ENCODE measurements around the gene VPS41.

VPS41 gene

DNA sequence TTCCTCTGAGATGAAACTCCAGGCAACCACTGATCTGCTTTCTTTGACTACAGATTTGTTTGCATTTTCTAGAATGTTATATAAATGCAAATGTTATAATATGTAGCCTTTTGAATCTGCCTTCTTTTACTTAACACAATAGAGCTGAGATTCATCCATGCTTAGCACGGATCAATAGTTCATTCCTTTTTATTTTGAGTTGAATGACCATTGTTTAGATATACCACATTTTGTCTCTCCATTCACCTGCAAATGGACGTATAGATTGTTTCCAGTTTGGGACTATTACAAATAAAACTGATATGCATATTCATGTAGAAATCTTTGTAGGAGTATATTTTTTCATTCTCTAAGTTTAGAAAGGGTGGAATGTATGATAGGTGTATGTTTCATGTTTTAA, 57.7 kb downstream of the VPS41 start:
- no peak for DNase-seq

DNA sequence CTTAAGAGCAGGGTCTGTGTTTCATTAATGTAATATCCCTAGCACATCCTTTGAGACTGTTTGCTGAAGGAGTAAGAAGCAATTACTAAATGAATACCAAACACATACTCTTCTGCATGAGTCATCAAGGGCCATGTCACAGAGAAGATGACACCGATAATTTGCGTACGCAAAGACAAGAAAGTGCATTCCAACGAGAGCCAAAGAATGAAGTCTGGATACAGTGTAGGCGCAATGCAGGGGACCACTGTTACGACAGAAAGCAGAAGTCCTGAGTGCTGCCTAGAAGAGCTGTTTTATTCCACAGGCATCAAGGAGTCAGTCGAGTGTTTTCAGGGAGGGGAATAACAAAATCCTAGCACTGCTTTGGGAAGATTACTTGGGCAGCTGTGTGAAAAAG, 62.7 kb downstream of the VPS41 start:
- no peak for DNase-seq

DNA sequence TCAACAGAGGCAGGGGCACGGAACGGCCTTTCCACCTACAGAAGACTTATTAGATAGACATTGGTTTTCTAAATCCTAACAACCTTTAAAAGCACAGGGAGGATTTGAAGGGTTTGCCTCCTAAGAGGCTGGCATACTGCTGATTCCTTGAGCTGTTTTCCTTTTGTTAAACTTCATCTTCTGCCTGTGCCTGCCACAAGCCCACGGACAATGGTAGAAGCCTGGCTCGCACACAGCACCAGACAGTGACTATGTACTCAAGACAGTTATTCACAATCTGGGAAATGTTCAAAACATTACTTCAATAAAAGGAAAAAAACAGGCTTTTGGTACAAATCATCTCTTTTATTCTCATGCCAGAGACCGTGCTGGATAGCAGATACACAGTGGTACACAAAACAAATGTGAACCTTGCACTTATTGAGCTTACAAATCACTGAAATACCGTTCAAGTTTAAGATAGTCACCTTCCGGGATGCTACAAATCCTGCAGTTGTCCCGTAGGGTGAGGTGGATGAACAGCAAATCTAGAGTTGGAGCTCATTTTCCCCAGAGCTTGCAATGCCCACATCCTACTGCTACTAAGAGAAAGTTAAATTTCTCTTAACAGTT, 63.9 kb downstream of the VPS41 start:
- no peak for DNase-seq

DNA sequence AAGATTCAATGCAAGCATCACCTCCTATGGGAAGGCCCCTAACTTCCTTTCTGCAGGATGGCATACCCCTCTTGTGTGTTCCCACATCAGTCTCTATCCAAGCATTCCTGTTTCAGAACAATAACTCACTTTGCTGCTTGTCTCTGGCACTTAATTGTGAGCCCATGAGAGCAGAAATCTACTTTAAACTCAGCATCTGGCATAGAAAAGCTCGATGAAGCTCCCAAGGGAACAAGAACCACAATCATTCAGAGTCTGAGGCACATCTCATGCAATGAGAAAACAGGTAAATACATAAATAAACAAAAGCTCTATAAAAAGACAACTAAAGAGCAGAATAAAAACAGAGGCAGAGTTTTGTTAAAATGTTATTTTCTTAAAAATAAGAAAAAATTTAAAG, 66.2 kb downstream of the VPS41 start:
- no peak for DNase-seq

DNA sequence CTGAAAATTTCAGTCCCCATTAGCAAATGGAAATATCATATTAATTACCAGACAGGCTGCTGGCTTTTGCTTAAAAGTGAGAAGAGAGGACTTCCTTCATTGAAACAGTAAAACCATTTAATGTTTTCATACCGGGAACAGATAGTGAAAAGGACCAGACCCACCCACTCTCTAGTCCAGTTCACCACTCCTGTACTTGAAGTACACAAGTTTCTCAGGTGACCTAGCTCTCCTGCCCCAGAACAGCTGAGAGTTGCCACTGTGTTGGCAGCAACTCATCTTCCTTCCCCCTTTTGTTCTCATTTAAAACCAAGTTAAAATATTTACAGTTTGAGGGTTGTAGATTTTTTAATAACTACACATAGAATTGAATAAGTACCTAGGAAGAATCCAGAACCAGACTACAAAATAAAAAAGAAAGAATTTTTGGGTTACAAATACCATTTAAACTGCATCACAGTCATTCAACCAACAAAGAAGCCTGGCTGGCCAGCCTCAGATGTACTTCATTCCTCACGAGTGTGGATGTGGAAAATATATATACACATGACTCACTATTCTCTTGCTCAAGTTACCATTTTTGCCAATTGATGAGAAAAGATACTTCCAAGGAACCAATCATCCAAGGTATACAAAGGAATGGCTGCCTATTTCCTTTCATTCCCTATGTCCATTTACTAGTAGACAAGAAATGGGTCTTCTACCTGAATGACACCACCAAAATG, 68.1 kb downstream of the VPS41 start:
- no peak for DNase-seq

DNA sequence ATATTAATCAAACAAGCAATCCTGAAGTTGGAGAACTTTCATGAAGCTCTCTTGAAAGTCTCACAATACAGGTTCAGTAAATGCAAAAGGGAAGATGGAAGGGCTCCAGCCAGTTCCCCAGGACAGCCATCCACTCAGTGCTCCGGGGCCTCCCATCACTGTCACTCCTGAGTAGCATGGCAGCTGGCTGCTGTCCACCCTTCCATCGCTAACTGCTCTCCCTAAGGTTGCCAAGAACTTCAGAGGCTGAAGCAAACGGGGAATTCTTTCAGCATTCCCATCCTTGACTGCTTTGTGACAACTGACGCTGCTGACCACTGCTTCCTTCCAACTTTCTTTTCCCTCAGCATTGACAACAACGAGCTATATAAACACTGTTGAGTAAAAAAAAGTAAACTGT, 69.1 kb downstream of the VPS41 start:
- DNase-seq = no peak

DNA sequence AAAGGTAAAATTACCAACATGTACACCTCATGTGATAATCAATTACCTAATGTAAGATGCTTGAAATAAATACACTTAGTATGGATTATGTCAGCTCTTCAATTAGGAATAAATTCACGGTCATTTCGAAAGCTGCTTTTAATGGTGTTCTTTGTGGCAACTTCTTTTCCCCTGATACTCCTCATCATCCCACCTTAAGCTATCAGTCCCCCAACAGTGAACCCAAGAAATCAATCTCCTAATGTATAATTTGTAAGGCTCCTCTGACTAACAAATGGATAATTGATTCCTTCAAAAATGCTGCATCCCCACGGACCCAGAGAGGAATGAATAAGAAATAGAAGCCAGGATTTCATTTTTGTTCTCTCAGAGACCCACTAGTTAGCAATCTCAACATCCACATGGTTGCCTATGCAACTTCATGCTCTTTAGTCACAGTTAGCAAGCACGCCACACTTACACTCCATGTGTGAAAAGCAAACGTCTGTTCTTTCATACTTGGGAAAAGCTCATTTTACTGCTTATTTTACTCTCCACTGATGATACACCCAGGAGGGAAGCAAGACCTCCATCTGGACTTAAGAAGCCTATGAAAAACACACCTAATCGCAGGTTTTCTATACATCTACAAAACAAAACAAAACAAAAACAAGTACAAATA, 70.1 kb downstream of the VPS41 start:
- DNase-seq = no peak

DNA sequence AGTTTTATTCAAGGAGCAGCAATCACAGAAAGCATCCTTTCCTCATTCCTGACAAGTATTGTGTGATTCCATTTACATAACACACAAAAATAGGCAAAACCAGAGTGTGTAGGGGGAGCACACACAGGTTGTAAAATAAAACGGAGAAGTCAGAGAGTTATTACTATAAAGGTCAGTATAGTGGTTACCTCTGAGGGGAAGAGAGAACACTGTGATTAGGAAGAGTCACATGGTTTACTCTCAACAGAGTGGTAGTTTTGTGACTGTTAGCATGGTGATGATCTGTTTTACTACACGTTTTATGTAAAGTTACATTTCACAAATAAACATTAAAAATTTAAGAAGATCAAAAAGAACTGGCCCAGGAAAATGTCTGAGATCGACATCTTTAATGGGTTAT, 74.6 kb downstream of the VPS41 start:
- no peak for DNase-seq

DNA sequence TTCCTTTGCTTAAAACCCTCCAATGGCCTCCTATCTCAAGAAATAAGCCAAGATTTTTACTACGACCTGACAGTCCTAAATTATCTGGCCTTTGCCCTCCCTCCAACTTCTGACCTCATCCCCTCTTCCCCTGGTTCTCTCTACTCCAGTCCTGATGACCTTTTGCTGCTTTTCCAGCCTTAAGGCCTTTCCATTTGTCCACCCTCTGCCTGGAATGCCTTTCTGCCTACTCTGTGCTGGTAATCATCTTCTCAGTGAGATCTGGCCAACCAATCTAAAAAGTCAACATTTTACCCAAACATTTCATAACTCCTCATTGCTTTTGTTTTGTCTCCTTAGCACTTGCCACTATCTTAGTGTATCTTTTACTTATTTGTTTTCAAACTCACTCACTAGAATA, 75.7 kb downstream of the VPS41 start:
- DNase-seq = no peak

DNA sequence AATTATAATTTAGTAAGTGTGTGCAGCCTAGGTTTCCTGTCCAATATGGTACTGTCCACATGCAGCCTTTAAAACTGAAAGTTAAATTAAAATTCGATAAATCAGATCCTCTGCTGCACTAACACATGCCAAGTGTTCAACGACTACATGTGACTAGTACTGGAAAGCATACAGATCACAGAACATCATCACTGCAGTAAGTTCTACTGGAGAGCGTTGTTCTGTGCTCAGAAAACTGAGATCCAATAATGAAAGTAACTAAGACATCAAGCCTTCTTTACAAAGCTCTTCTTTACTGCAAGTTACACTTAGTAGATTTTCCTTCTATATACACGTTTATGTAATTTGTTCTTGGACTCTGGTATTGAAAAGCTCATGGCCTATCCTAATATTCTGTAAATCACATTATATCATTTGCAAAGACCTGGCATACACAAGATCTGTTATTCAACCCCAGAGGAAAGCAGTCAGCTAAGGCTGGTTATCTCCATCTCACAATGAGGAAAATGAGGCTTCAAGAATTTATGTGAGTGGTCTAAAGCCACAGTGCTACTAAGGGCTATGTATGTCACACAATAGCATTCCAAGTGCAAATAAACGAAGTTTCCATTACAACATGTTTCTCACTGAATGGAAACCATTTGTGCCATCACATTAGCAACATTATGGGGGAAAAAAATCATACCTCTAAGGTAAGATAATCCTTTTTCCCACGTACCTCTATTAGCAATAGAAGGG, 77.6 kb downstream of the VPS41 start:
- DNase-seq = no peak

DNA sequence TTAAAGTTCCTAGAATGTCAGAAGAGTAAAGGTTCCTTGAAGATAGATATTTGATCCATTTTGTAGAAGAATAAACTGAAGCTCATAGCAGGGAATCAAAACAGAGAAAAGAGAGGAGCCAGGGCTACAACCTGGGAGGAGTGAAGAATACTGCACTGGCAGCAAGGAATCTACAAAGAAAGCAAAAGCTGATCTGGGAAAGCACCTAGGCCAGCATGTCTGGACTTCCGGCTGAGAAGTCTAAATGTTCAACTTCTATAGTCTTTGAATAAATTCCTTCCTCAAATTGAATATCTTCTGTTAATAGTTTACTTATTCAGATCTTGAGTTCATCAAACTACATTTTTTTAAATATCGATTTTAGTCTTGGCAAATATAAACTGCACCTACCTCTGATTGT, 78.2 kb downstream of the VPS41 start:
- no peak for DNase-seq

DNA sequence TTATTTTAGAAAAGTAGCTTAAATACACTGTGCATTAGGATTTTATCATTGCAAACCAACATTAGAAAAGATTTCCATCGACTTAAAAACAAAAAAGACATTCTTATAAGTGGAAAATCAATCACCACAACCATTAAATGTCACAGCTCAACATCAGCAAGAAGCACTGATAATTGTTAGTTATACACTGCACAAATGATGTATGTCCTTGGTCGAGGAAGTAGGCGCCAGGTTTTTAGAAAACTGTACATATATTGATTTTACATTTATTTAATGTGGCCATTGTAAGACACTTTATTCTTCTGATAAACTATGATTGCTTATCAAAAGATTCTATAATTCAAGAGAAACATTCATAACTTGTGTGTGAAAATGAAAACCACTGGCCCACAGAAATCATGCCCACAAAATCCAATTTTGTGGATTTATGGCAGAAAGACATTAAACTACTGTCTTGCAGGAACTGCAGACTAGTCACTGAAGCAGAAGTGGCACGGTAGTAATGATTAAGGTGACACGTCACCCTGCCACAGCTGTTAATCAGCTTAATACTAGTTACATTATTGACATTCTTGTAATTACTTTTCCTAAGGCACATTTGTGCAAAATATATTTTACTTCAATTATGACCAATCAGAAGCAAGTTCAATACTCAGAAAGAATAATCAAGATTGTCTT, 79.4 kb downstream of the VPS41 start:
- no peak for DNase-seq

DNA sequence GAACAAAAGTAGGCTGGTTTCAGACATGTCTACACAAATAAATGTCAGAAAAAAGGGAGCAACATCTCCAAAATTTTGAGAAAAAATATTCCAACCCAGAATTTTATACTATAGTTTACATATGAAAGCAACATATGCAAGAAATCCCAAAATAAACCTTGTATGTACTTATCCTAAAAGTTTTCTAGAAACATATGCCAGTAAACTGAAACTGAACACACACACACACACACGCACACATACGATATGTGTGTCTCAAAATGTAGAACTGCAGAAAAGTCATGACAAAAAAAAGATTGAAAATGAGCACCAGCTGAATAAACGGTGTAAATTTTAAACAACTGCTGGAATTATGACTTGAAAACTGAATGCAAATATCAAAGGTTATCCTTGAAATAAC, 81.0 kb downstream of the VPS41 start:
- DNase-seq = no peak

DNA sequence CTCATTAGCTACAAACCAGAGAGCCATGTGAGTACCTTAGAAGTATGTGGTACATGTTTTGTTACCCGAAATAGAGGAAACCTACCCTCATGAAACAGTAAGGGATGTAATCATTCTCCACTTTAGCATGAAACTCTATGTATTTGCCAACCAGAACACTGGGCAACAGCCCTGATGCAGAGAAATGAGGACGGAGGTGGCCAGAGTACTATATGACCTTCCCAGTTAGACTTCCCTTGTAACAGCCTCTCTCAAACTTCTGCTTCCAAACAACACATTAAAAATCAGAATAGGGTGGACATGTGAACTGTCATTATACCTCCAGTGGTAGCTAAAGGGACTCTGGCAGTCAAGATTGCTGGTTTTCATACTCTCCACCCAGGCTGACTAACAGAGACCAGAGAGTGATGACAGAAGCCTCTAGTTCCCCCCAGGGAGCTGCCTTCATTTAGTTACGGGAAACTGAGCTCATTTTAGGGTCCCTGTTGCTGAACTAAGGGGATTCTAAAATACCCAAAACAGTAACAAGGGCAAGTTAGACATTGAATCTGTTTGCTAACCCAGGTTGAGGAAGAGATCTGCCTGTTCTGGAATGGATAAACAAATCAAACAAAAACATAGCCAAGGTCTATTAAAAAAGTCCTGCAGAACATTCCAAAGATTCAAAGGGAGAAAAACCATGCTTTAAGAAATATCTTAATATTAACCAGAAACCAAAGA, 83.1 kb downstream of the VPS41 start:
- DNase-seq = no peak

DNA sequence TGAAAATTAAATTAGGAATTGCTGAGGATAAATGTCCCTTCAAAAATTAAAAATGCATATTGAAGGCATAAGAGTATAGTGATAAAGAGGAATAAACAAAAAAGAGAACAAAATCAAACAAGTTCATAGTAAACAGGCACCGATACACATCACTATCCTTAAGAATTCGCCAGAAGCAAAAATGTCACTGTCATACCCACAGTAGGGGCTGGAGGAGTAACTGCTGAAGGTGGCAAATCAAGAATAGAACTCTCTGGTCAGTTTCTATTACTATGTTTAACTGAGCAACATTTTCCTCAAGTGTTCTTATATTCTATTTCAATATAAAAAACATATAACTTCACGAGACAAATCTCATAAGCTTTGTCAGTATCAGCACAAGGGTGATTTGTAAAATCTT, 84.0 kb downstream of the VPS41 start:
- DNase-seq = no peak

DNA sequence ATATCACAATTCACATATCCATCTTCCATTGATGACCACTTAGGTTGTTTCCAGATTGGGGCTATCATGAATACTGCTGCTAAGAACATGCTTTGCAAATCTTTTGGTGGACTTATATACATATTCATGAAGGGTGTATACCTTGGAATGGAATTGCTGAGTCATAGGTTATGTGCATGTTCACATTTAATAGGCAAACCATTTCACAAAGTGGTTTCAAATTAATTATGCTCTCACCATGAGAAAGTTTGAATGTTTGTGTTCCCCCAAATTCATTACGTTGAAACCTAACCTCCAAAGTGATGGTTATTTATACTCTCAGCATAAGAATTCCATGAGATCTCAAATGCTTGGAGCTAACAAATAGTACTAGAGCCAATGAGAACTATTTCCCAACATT, 86.4 kb downstream of the VPS41 start:
- DNase-seq = no peak

DNA sequence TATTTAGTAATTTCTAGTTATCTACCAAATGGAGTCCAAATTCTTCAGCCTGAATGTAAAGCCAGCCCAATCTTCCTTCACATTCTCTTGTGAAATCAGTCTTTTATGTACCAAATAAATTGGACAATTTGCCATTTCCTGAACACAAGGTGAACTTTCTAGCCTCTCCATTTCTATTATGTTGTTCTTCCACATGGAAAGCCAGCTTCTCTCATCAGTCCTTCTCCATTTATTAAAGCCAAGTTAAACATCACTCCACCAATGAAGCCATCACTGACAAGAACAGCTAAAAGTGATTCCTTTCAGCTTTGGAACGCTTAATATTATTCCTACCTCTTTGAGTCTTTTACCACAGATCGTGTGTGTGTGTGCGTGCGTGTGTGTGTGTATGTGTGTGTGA, 88.4 kb downstream of the VPS41 start:
- DNase-seq = no peak

DNA sequence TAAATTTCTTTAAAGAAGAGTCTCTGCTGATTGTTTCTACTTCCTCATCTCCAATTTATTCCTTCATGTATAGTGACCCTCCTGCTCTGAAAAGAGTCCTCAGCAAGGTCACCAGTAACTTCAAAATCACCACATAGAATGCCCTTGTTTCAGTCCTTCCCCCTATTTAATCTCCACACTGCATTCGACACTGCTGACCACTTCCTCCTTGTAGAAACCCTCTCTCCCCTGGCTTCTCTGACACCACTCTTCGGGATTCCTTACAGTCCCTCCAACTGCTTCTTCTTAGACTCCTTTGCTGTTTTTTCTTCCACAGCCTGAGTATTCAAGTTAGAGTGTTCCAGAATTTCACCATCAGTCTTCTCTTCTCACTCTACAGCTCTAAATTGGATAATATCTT, 89.5 kb downstream of the VPS41 start:
- DNase-seq = no peak

DNA sequence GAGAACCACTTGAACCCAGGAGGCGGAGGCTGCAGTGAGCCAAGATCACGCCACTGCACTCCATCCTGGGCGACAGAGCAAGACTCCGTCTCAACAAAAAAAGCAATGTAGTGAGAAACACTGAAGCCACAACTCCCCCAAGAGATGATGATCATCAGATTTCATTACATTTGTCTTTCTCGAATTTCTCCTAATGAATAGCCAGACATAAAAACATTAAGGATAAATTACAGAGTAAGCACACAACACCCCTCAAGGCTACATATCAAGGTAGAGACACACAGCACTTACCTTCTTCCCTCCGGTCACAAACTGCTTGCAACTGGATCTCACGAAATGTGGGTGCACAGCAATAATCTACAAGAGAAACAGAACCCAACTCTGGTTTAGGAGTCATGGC, 91.5 kb downstream of the VPS41 start:
- no peak for DNase-seq

DNA sequence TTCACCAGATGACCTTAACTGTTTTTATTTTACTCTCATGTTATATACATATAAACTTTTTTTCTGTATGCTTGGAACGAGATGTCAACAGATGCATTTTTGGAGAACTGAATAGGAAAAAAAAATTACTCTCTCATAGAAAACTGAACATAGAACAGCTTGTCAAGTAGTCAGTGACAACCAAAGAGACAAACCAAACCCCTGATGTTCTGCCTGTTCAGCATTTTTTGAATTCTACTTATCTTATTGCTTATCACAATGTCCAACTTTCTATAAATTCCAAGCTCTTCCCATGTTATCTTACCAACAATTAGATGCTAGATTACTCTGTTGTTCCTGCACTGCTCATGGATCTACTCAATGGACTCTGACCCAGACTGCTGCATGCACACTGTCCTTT, 95.2 kb downstream of the VPS41 start:
- DNase-seq = no peak

DNA sequence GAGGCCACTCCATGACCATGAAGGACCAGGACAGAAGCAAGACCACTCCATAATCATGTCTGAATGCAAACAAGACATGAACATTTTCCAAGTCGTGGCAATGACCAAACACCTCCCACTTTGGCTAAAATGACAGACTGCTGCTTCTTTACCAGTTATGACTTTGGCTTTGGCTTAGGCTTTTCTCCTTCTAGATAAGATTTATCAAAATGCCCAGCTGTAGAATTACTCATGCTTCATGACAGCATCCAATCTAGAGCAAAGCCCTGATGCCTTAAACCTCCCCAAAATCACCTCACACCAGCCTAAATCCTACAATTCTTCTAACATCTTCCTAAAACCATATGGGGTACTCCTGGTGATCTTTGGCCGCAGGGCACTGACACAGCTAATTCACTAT, 102.1 kb downstream of the VPS41 start:
- no peak for DNase-seq

DNA sequence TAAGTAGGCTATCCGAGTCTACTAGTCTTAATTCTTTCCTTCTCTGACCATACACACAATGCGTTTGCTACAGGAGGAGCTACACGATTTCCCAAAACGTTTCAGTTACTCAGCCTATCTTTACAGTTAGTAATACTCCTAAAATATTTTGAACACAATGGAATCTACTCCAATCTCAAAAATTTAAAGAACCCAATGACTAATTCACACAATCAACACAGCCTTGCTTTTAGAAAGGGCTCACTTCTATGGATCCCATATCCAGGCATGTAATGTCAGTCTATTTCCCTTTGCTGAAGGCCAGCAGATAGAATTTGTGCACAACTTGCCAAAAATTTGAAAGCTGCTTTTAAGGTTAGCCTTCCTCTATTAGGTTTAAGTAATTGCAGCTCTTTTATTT, 107.2 kb downstream of the VPS41 start:
- DNase-seq = no peak
